ENCODE data around the gene FYB2.

Gene FYB2

DNA sequence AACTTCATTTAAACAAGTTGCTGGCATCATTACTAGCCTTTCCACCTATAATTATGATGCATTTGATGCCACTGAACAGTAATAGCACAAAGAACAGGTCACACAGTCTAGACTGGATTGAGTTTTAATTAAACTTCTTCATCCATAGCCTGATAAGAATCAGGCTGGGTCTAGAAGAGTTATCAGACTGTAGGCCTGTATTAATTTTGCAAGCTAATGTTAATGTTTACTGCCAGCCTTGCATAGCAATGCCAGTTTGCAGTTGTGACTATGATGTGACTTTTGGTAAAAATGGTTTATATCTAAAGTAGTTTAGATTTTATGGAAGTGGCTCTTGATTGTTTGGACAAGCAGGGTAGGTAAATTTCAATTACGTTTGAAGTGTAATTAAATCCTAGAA, 106.1 kb downstream of the FYB2 start:
- TF ChIP-seq, protein P1, sequence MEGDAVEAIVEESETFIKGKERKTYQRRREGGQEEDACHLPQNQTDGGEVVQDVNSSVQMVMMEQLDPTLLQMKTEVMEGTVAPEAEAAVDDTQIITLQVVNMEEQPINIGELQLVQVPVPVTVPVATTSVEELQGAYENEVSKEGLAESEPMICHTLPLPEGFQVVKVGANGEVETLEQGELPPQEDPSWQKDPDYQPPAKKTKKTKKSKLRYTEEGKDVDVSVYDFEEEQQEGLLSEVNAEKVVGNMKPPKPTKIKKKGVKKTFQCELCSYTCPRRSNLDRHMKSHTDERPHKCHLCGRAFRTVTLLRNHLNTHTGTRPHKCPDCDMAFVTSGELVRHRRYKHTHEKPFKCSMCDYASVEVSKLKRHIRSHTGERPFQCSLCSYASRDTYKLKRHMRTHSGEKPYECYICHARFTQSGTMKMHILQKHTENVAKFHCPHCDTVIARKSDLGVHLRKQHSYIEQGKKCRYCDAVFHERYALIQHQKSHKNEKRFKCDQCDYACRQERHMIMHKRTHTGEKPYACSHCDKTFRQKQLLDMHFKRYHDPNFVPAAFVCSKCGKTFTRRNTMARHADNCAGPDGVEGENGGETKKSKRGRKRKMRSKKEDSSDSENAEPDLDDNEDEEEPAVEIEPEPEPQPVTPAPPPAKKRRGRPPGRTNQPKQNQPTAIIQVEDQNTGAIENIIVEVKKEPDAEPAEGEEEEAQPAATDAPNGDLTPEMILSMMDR (IDR thresholded peaks at IDR 0.05): no peak
- TF ChIP-seq ZFX (IDR thresholded peaks at IDR 0.05; ENCODE audit: borderline replicate concordance): no peak
- no peak overlapping the region for H3K27ac ChIP-seq

DNA sequence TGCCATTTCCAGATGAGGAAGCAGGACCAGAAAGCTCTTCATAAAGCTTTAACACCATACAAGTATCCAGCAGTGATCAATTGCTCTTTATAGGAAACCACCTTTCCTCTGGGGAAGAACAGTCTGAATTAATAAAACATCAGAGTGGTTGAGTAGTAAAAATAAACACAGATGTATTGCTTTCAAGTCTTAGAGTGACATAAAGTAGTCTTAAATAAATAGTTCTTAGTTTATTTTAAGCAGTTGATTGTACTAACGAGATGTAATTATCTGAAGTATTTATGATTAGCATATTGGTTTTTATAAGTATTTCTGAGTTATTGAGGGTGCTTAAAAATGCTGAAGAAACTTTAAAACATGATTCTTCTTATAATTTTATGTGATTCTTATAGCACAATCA, 107.1 kb downstream of the FYB2 start:
- no peak for TF ChIP-seq ZFX (IDR thresholded peaks at IDR 0.05; ENCODE audit: borderline replicate concordance)
- no peak overlapping the region for H3K27ac ChIP-seq

DNA sequence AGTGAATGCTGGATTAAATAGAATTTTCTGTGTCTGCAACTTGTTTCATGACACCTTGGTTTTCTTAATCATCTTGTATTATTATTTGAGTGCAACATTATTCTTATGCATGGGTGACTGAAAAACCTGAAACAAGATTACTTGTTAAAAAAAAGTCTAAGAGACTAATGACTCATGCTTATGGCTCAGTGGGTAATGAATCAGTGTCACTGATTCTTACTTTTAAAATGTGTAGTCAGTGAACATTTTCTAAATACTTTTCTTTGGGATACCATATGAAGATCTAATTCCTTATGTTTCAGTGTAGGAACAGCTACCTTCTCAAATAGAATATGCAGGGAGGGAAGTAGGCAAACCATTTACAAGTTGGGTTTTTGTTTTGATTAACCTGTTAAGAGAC, 108.6 kb downstream of the FYB2 start:
- no peak overlapping the region for H3K27ac ChIP-seq
- no peak for TF ChIP-seq ZFX (IDR thresholded peaks at IDR 0.05; ENCODE audit: borderline replicate concordance)
- TF ChIP-seq, protein P1 (IDR thresholded peaks at IDR 0.05): no peak

DNA sequence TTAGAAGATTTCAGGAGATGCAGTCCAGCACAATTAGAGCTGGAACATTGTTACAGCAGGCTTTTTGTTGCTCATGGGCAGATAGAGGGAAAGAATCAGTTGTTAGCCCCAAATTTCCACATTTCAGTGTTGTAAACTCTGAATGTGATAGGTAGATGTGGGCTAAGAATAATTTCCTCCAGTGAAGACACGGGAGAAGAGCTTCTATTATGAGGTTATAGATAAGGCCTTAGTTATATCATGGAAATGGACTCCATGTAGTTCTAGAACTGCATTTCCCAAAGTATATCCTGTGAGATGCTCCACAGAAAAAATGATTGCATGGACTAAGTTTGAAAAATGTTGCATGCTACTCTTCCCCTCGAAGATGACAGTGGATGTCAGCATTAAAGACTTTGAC, 109.2 kb downstream of the FYB2 start:
- no peak for TF ChIP-seq ZFX (IDR thresholded peaks at IDR 0.05; ENCODE audit: borderline replicate concordance)
- TF ChIP-seq, protein P1 (IDR thresholded peaks at IDR 0.05): no peak
- no peak overlapping the region for H3K27ac ChIP-seq

DNA sequence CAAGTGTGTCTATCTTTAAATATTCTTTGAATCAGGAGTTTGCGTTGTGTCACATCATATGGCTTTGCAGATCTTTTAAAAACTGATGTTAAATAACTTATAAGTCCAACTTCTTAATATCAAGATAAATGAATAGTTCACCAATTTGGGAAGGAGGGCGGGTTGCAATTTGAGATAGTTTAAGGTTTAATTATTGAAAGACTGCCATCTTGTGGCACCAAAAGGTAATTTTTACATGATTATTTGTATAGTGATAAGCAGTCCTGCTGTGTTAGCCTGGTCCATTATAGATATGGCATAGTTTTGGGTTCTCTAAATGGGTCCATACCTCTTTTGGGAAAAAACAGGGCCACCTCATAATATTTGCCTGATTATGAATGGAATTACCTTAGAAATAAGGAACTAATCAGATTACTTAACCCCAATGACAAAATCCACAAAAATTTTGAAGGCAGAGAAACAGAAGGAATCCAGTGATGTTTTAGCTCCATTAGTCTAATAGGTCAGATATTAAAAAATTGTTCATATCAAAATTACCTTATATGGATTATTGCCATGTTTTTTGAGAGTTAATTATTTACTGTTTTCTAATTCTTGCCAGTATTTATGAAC, 109.8 kb downstream of the FYB2 start:
- TF ChIP-seq, protein P1 (IDR thresholded peaks at IDR 0.05): peak; percentile 74
- no peak for TF ChIP-seq ZFX (IDR thresholded peaks at IDR 0.05; ENCODE audit: borderline replicate concordance)
- H3K27ac ChIP-seq: no peak overlapping the region

DNA sequence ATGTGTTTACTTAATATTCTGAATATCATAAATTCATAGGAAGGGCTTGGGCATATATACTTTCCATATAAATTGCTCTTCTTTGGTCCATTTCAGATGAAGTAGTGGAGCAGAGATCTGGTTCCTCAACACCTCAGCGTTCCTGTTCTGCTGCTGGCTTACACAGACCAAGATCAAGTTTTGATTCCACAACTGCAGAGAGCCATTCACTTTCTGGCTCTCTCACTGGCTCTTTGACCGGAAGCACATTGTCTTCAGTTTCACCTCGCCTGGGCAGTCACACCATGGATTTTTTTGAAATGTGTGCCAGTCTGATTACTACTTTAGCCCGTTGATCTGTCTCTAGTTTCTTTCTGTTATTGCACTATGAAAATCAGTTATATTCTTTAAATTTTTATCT, 111.8 kb downstream of the FYB2 start:
- no peak for TF ChIP-seq ZFX (IDR thresholded peaks at IDR 0.05; ENCODE audit: borderline replicate concordance)
- TF ChIP-seq, protein P1 (IDR thresholded peaks at IDR 0.05): no peak
- H3K27ac ChIP-seq: no peak overlapping the region

DNA sequence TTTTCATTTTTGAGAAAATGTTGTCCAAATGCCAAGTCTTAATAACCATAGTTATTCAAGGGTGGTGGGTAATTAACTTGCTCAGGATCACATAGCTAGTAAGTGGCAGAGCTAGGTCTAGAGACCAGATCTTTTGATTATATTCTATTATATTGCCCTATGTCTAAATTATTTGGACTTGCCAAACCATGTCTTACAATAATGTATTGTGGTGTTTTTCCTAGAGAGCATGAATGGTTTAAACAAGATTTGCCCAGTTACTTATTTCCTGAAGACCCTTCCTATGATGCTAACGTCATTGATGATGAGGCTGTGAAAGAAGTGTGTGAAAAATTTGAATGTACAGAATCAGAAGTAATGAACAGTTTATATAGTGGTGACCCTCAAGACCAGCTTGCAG, 115.5 kb downstream of the FYB2 start:
- no peak overlapping the region for H3K27ac ChIP-seq
- no peak for TF ChIP-seq ZFX (IDR thresholded peaks at IDR 0.05; ENCODE audit: borderline replicate concordance)
- TF ChIP-seq, protein P1 (IDR thresholded peaks at IDR 0.05): no peak

DNA sequence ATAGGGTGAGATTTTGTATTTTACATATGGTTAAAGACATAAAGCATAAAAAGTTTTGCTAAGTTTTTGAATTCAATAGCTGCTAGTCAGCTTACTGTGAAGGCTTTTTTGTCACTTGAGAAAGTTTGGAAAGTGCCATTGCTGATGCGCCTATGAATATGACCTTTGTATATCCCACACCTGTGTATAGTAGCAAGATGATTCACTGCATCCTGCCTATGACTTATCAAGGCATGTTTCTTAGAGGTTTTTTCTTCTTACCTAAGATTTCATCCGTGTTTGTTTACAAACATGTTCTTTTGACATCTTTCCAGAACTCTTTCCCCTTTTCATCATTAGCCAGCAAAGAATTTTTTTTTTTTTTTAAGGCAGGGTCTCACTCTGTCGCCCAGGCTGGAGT, 122.5 kb downstream of the FYB2 start:
- H3K27ac ChIP-seq: no peak overlapping the region

More for the DNA sequence above, 122.5 kb downstream of the FYB2 start:
- TF ChIP-seq, protein P1 (IDR thresholded peaks at IDR 0.05): no peak
- TF ChIP-seq ZFX (IDR thresholded peaks at IDR 0.05; ENCODE audit: borderline replicate concordance): no peak

Data from 22Rv1 (cell line).